HepG2 (cell line): ENCODE data around the gene HOXD3. TPM values are rescaled to one million over a fixed set of nuclear protein-coding genes. Genes with fewer than 3 reads are reported as not detected.
A peak's percentile ranks its signal among the peaks of the same experiment; 100 is the strongest.

Experiments used
- ATF5 ChIP-seq: sonication (generic); formaldehyde crosslinking; IDR thresholded peaks from 2 replicates; pipeline ENCODE4 v1.4.0; 2020; ENCODE audit warnings: mild to moderate bottlenecking, low read depth, missing genetic modification reagents
- CCDC6 ChIP-seq: sonication (generic); formaldehyde crosslinking; IDR thresholded peaks from 2 replicates; pipeline ENCODE4 v1.8.1; 2022; ENCODE audit warnings: mild to moderate bottlenecking, missing genetic modification reagents, moderate library complexity
- CREM ChIP-seq, 2 experiments: sonication (generic) in 1 of 2; formaldehyde crosslinking in 1 of 2; IDR thresholded peaks; 2 replicates each; pipeline versions ENCODE4 v1.4.0 to v1.6.1; 2016 to 2020; ENCODE audit warnings: antibody characterized with exemption in 1 of 2, mild to moderate bottlenecking in 1 of 2, missing genetic modification reagents in 1 of 2
- CSRNP2 ChIP-seq: sonication (generic); formaldehyde crosslinking; conservative IDR thresholded peaks from 2 replicates; pipeline ENCODE4 v1.8.0; 2022; ENCODE audit warnings: low read depth, missing genetic modification reagents
- FOSL2 ChIP-seq: sonication (generic); formaldehyde crosslinking; IDR thresholded peaks from 2 replicates; pipeline ENCODE4 v1.4.0; 2020; ENCODE audit warnings: missing genetic modification reagents
- HMGA1 ChIP-seq: sonication (generic); formaldehyde crosslinking; conservative IDR thresholded peaks from 2 replicates; pipeline ENCODE4 v1.4.0; 2020; ENCODE audit warnings: missing genetic modification reagents
- HOXA3 ChIP-seq: sonication (generic); formaldehyde crosslinking; IDR thresholded peaks from 2 replicates; pipeline ENCODE4 v1.5.0; 2020; ENCODE audit warnings: missing genetic modification reagents
- KDM2A ChIP-seq: sonication (generic); formaldehyde crosslinking; IDR thresholded peaks from 2 replicates; pipeline ENCODE4 v1.4.0; 2020; ENCODE audit warnings: low read depth, missing genetic modification reagents, borderline replicate concordance
- KLF15 ChIP-seq: sonication (generic); formaldehyde crosslinking; IDR thresholded peaks from 2 replicates; pipeline ENCODE4 v1.8.1; 2023; ENCODE audit warnings: borderline replicate concordance, mild to moderate bottlenecking, inconsistent platforms, missing genetic modification reagents, mixed read lengths
- KLF9 ChIP-seq: IDR thresholded peaks from 2 replicates; pipeline ENCODE4 v1.6.1; 2016; ENCODE audit warnings: low read depth
- MAF1 ChIP-seq: sonication (generic); formaldehyde crosslinking; IDR thresholded peaks from 2 replicates; pipeline ENCODE4 v1.5.0; 2020; ENCODE audit warnings: missing genetic modification reagents, borderline replicate concordance
- MAFK ChIP-seq, 2 experiments: IDR thresholded peaks in 1 of 2; conservative IDR thresholded peaks in 1 of 2; 2 replicates each; pipeline ENCODE4 v1.6.1; 2011; ENCODE audit warnings: improper control_type of control experiment in 2 of 2, low read length in 2 of 2
- MYPOP ChIP-seq: sonication (generic); formaldehyde crosslinking; IDR thresholded peaks from 2 replicates; pipeline ENCODE4 v1.8.1; 2023; ENCODE audit warnings: mild to moderate bottlenecking, moderate library complexity, missing genetic modification reagents
- NR2F1 ChIP-seq, 2 experiments: fragments of 450-650 bp in 1 of 2; formaldehyde crosslinking in 1 of 2; IDR thresholded peaks; 2 replicates each; pipeline versions ENCODE4 v1.5.0 to v1.6.1; 2016 to 2020; ENCODE audit warnings: mild to moderate bottlenecking in 1 of 2, missing compliant biosample characterization in 1 of 2, missing genetic modification reagents in 1 of 2, moderate library complexity in 1 of 2
- TCF12 ChIP-seq, 2 experiments: fragments of 450-650 bp in 1 of 2; sonication (generic) in 1 of 2; formaldehyde crosslinking in 1 of 2; IDR thresholded peaks; 2 replicates each; pipeline versions ENCODE4 v1.6.1 to v1.8.0; 2017 to 2022; ENCODE audit warnings: antibody characterized with exemption in 1 of 2, mild to moderate bottlenecking in 1 of 2, missing genetic modification reagents in 1 of 2, moderate library complexity in 1 of 2
- ZFX ChIP-seq: sonication (generic); formaldehyde crosslinking; IDR thresholded peaks from 2 replicates; pipeline ENCODE4 v1.4.0; 2020; ENCODE audit warnings: mild to moderate bottlenecking, low read depth, missing genetic modification reagents, moderate library complexity
- ZNF101 ChIP-seq: sonication (generic); formaldehyde crosslinking; IDR thresholded peaks from 2 replicates; pipeline ENCODE4 v1.4.0; 2020; ENCODE audit warnings: mild to moderate bottlenecking, low read depth, missing genetic modification reagents, borderline replicate concordance
- ZNF350 ChIP-seq: sonication (generic); formaldehyde crosslinking; IDR thresholded peaks from 2 replicates; pipeline ENCODE4 v1.4.0; 2020; ENCODE audit warnings: mild to moderate bottlenecking, low read depth, missing genetic modification reagents, borderline replicate concordance
- ZNF354B ChIP-seq: sonication (generic); formaldehyde crosslinking; IDR thresholded peaks from 2 replicates; pipeline ENCODE4 v1.8.0; 2022; ENCODE audit warnings: mild to moderate bottlenecking, missing genetic modification reagents
- ZNF414 ChIP-seq: sonication (generic); formaldehyde crosslinking; IDR thresholded peaks from 2 replicates; pipeline ENCODE4 v1.5.0; 2020; ENCODE audit warnings: missing genetic modification reagents
- ZNF460 ChIP-seq: sonication (generic); formaldehyde crosslinking; IDR thresholded peaks from 2 replicates; pipeline ENCODE4 v1.5.1; 2020; ENCODE audit warnings: missing genetic modification reagents, mild to moderate bottlenecking, borderline replicate concordance
- ZNF512 ChIP-seq: sonication (generic); formaldehyde crosslinking; IDR thresholded peaks from 2 replicates; pipeline ENCODE4 v1.4.0; 2020; ENCODE audit warnings: mild to moderate bottlenecking, missing genetic modification reagents
- polyA plus RNA-seq, 8 experiments: library from polyadenylated mRNA; depleted of rRNA in 3 of 8; stranded (reverse) in 7 of 8; unstranded in 1 of 8; fragments of >200 nt; fragmentation: Illumina TruSeq in 4 of 8; extraction: Trizol in 4 of 8; gene quantifications; 2 replicates each; pipeline versions ENCODE4 v1.2.1 to v1.2.3, GENCODE V29; 2011 to 2016; ENCODE audit warnings: low read depth in 4 of 8, missing spikeins in 1 of 8, mixed read lengths in 1 of 8; ENCODE audit not compliant: insufficient read depth in 1 of 8
- total RNA-seq, 5 experiments: library from RNA; depleted of rRNA; stranded (reverse); fragments of >200 nt; fragmentation: Illumina TruSeq; extraction: Trizol; gene quantifications; 2 replicates each; pipeline ENCODE4 v1.2.3, GENCODE V29; 2016; ENCODE audit warnings: low read depth in 1 of 5

The HOXD3 gene
- total and polyA plus RNA-seq, 2 of the 13 experiments (the other 11 are each of a cell fraction or from before 2014, with no cell fraction given), result 0.05 to 0.09 TPM

GRCh38 chr2:176140513-176141317, 16.4 kb upstream of the HOXD3 start (continued):
- no peak for TF ChIP-seq ATF5 (CRISPR knock-in tag)
- peak; percentile 68; the same call in 1 of the 2 replicates for TF ChIP-seq ZFX (CRISPR knock-in tag)
- TF ChIP-seq MAF1 (CRISPR knock-in tag), result no peak
- peak; percentile 83; the same call in 1 of the 2 replicates for TF ChIP-seq ZNF350
- TF ChIP-seq CREM (IDR thresholded peaks at IDR 0.05), result no peak
- TF ChIP-seq CREM (CRISPR knock-in tag; IDR thresholded peaks at IDR 0.05), result no peak
- TF ChIP-seq ZNF414 (CRISPR knock-in tag), result no peak
- TF ChIP-seq NR2F1 (CRISPR knock-in tag; IDR thresholded peaks at IDR 0.05), result no peak
- TF ChIP-seq KDM2A (CRISPR knock-in tag), result peak; percentile 98
- TF ChIP-seq ZNF460 (CRISPR knock-in tag), result no peak
- 0 out of 2 replicates have a peak, but pooled peaks have one; percentile 39 for TF ChIP-seq KLF15 (CRISPR knock-in tag)
- TF ChIP-seq MAFK (conservative IDR thresholded peaks at IDR 0.05 in 1 of 2, IDR thresholded peaks at IDR 0.05 in 1 of 2; ENCODE audit: low read length in 2 of 2), result no peak
- 0 out of 2 replicates have a peak, but pooled peaks have one; percentile 59 for TF ChIP-seq ZNF354B (CRISPR knock-in tag)
- peak; percentile 49 for TF ChIP-seq FOSL2 (CRISPR knock-in tag)
- no peak for TF ChIP-seq KLF9
- no peak for TF ChIP-seq ZNF512 (CRISPR knock-in tag)
- TF ChIP-seq TCF12 (IDR thresholded peaks at IDR 0.05), result no peak
- no peak for TF ChIP-seq TCF12 (CRISPR knock-in tag; IDR thresholded peaks at IDR 0.05)
- TF ChIP-seq HOXA3 (CRISPR knock-in tag), result peak; percentile 57; the same call in 1 of the 2 replicates
- peak; percentile 76; the same call in 1 of the 2 replicates for TF ChIP-seq CCDC6
- TF ChIP-seq MYPOP, result peak; percentile 65; the same call in 1 of the 2 replicates
- no peak for TF ChIP-seq ZNF101 (CRISPR knock-in tag)
- no peak for TF ChIP-seq HMGA1 (CRISPR knock-in tag)
- no peak for TF ChIP-seq CSRNP2 (CRISPR knock-in tag)
